ENCODE measurements around the gene DIS3. TPM values are rescaled to one million over a fixed set of nuclear protein-coding genes. Genes with fewer than 3 reads are reported as not detected.
A peak's percentile ranks its signal among the peaks of the same experiment; 100 is the strongest.
"Not testable (repeated sequence)": the region's sequence is repeated elsewhere in the genome, so short reads cannot be mapped to it uniquely, and the experiment has no call there.

Gene DIS3
- total RNA-seq, 4 donors from 2014 or later = 18.8 to 28.4 (median 22.7) TPM

- 100% methylated on average over 1 of the region's 1 CpG for WGBS
- H3K4me3 ChIP-seq = no peak overlapping the region
- DNase-seq (ENCODE audit: low spot score in 2 of 2) = no peak
- no peaks in the 10 kb centered on the region for H3K27me3 ChIP-seq
- H3K27ac ChIP-seq = no peak overlapping the region
- TF ChIP-seq POLR2A (IDR thresholded peaks at IDR 0.05) = no peak
- no peak for TF ChIP-seq CTCF (IDR thresholded peaks at IDR 0.05)
- no peak for TF ChIP-seq EP300 (IDR thresholded peaks at IDR 0.05)
- no peak for TF ChIP-seq POLR2AphosphoS5 (IDR thresholded peaks at IDR 0.05)
- peaks cover 28% of the 10 kb centered on the region for H3K36me3 ChIP-seq
- no peaks in the 10 kb centered on the region for H3K4me1 ChIP-seq
- H3K9me3 ChIP-seq = no peaks in the 10 kb centered on the region
Observed at GRCh38 chr13:72740015-72740414, 41.7 kb downstream of the DIS3 start.

- Histone ChIP-seq H3K36me3 (peaks cover 23% of the 10 kb centered on the region), H3K27ac (no peak overlapping the region), H3K9me3 (no peaks in the 10 kb centered on the region), H3K27me3 (no peaks in the 10 kb centered on the region), H3K4me1 (no peaks in the 10 kb centered on the region), H3K4me3 (no peak overlapping the region)
- DNase-seq (ENCODE audit: low spot score in 2 of 2) = no peak
- 80% methylated on average over 3 of the region's 3 CpGs for WGBS
- TF ChIP-seq CTCF (IDR thresholded peaks at IDR 0.05) (no peak), EP300 (IDR thresholded peaks at IDR 0.05) (no peak), POLR2AphosphoS5 (IDR thresholded peaks at IDR 0.05) (no peak)
Observed at GRCh38 chr13:72737033-72737432, 44.7 kb downstream of the DIS3 start.

- Histone ChIP-seq H3K27ac (peak overlapping the region; percentile 17), H3K4me3 (peak overlapping the region; percentile 75), H3K27me3 (no peaks in the 10 kb centered on the region), H3K36me3 (peaks cover 4% of the 10 kb centered on the region), H3K9me3 (no peaks in the 10 kb centered on the region), H3K4me1 (peaks cover 32% of the 10 kb centered on the region)
- DNase-seq (ENCODE audit: low spot score in 2 of 2) = no peak
- TF ChIP-seq EP300 (IDR thresholded peaks at IDR 0.05) (no peak), CTCF (IDR thresholded peaks at IDR 0.05) (no peak), POLR2A (IDR thresholded peaks at IDR 0.05) (no peak), POLR2AphosphoS5 (IDR thresholded peaks at IDR 0.05) (no peak)
- WGBS = 1% methylated on average over 3 of the region's 3 CpGs
Observed at GRCh38 chr13:72728290-72728605, 53.5 kb downstream of the DIS3 start.

GRCh38 chr13:72727417-72728289, 54.0 kb downstream of the DIS3 start, which contains the start of the genes BORA and MZT1:
Gene BORA, plus strand, starts transcription at chr13:72727923. Its CDS starts 1,018 bp downstream, at chr13:72728941.
Gene MZT1, minus strand, starts transcription at chr13:72727629. Its CDS starts 27 bp downstream, at chr13:72727602.
- DNase-seq (ENCODE audit: low spot score in 2 of 2) = peak; percentile 97 to 98
- 0% methylated on average over 29 of the region's 71 CpGs for WGBS
- peak within 1 kb of the TSS; percentile 75 for H3K4me3 ChIP-seq
- H3K4me1 ChIP-seq = peaks cover 32% of the 10 kb centered on the region
- H3K27ac ChIP-seq = peak within 1 kb of the TSS; percentile 49
- H3K9me3 ChIP-seq = no peaks in the 10 kb centered on the region
- H3K36me3 ChIP-seq = no peaks in the 10 kb centered on the region
- TF ChIP-seq CTCF (IDR thresholded peaks at IDR 0.05) (no peak), POLR2AphosphoS5 (IDR thresholded peaks at IDR 0.05) (peak in 1 of 3 donors; percentile 12), EP300 (IDR thresholded peaks at IDR 0.05) (no peak), POLR2A (IDR thresholded peaks at IDR 0.05) (peak in 1 of 2 donors; percentile 5)
- H3K27me3 ChIP-seq = no peaks in the 10 kb centered on the region

- H3K4me1 ChIP-seq = peaks cover 32% of the 10 kb centered on the region
- peak overlapping the region; percentile 75 for H3K4me3 ChIP-seq
- H3K27me3 ChIP-seq = no peaks in the 10 kb centered on the region
- no peaks in the 10 kb centered on the region for H3K36me3 ChIP-seq
- WGBS = 3% methylated on average over 45 of the region's 49 CpGs
- no peak for TF ChIP-seq CTCF (IDR thresholded peaks at IDR 0.05)
- TF ChIP-seq POLR2A (IDR thresholded peaks at IDR 0.05) = no peak
- TF ChIP-seq POLR2AphosphoS5 (IDR thresholded peaks at IDR 0.05) = no peak
- no peak for TF ChIP-seq EP300 (IDR thresholded peaks at IDR 0.05)
- peak overlapping the region; percentile 49 for H3K27ac ChIP-seq
- no peaks in the 10 kb centered on the region for H3K9me3 ChIP-seq
- DNase-seq (ENCODE audit: low spot score in 2 of 2) = peak; percentile 77 to 83
Observed at GRCh38 chr13:72726726-72727416, 54.8 kb downstream of the DIS3 start.

GRCh38 chr13:72726185-72726584, 55.5 kb downstream of the DIS3 start:
- H3K27ac ChIP-seq = not testable (repeated sequence)
- H3K4me3 ChIP-seq = peak overlapping the region; percentile 75
- WGBS = 89% methylated on average over 15 of the region's 15 CpGs

More at GRCh38 chr13:72726185-72726584, 55.5 kb downstream of the DIS3 start:
- H3K36me3 ChIP-seq; DNase-seq (ENCODE audit: low spot score in 2 of 2); H3K9me3 ChIP-seq; H3K27me3 ChIP-seq: not testable (repeated sequence)
- peaks cover 32% of the 10 kb centered on the region for H3K4me1 ChIP-seq
